Prostate gland (tissue), 2 donors: ENCODE data around the gene VAV2.

Source experiments
- POLR2A ChIP-seq: fragments of 450-650 bp; IDR thresholded peaks from one replicate; pipeline ENCODE4 v1.6.1; 2016; ENCODE audit warnings: antibody characterized with exemption, mild to moderate bottlenecking
- TF ChIP-seq, protein P1 (sequence below), 4 experiments: fragments of 200-600 bp in 2 of 4; fragments of 450-650 bp in 2 of 4; sonication (generic) in 2 of 4; IDR thresholded peaks; 1 replicate in 3 of 4; 2 replicates in 1 of 4; pipeline ENCODE4 v1.5.1; 2016 to 2019; ENCODE audit warnings: antibody characterized with exemption in 4 of 4, mild to moderate bottlenecking in 2 of 4, moderate library complexity in 2 of 4

- TF ChIP-seq, protein P1, sequence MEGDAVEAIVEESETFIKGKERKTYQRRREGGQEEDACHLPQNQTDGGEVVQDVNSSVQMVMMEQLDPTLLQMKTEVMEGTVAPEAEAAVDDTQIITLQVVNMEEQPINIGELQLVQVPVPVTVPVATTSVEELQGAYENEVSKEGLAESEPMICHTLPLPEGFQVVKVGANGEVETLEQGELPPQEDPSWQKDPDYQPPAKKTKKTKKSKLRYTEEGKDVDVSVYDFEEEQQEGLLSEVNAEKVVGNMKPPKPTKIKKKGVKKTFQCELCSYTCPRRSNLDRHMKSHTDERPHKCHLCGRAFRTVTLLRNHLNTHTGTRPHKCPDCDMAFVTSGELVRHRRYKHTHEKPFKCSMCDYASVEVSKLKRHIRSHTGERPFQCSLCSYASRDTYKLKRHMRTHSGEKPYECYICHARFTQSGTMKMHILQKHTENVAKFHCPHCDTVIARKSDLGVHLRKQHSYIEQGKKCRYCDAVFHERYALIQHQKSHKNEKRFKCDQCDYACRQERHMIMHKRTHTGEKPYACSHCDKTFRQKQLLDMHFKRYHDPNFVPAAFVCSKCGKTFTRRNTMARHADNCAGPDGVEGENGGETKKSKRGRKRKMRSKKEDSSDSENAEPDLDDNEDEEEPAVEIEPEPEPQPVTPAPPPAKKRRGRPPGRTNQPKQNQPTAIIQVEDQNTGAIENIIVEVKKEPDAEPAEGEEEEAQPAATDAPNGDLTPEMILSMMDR (IDR thresholded peaks at IDR 0.05): no peak
- no peak for TF ChIP-seq POLR2A
These were observed 44.0 kb downstream of the VAV2 start for GRCh38 chr9:133948131-133948530.
